HEK293 (cell line): ENCODE results near the gene DOK6.

Experiments used
- CTCF ChIA-PET: fragments of 350-600 bp; formaldehyde crosslinking; extraction: SDS; loops from one replicate; lab custom pipeline; 2021; ENCODE audit warnings: antibody characterized with exemption; lab: Yijun Ruan, JAX
- POLR2A ChIA-PET: fragments of 300-600 bp; formaldehyde crosslinking; extraction: SDS; loops from one replicate; lab custom pipeline; 2020; ENCODE audit warnings: antibody characterized with exemption, inconsistent platforms; lab: Yijun Ruan, JAX
- H3K27ac ChIP-seq: fragments of 200-500 bp; sonication (Bioruptor generic); 2 replicates; pipeline ENCODE4 v1.5.1; 2014; ENCODE audit warnings: low read depth, low read length, control low read depth, inconsistent platforms; ENCODE audit errors: extremely low read depth
- H3K36me3 ChIP-seq, 2 experiments: fragments of 200-500 bp in 1 of 2; sonication (Bioruptor generic) in 1 of 2; 1 replicate in 1 of 2; 2 replicates in 1 of 2; pipeline ENCODE4 v1.5.1; 2014 to 2017; ENCODE audit warnings: inconsistent platforms in 2 of 2, low read length in 2 of 2; ENCODE audit not compliant: control insufficient read depth in 2 of 2, insufficient read depth in 1 of 2
- H3K4me1 ChIP-seq: fragments of 200-500 bp; sonication (Bioruptor generic); 2 replicates; pipeline ENCODE4 v1.5.1; 2014; ENCODE audit warnings: mild to moderate bottlenecking, low read length, inconsistent platforms; ENCODE audit not compliant: control insufficient read depth, insufficient read depth
- H3K4me3 ChIP-seq: 2 replicates; pipeline ENCODE4 v1.5.1; 2011; ENCODE audit warnings: low read depth, mild to moderate bottlenecking, control low read depth, low read length, moderate library complexity
- H3K9me3 ChIP-seq: fragments of 200-500 bp; sonication (Bioruptor generic); 2 replicates; pipeline ENCODE4 v1.5.1; 2014; ENCODE audit warnings: low read depth, low read length, inconsistent platforms; ENCODE audit not compliant: control insufficient read depth, insufficient read depth
- BCL6B ChIP-seq: fragments of 450-650 bp; formaldehyde crosslinking; IDR thresholded peaks from 2 replicates; pipeline ENCODE4 v1.5.1; 2017; ENCODE audit warnings: missing biosample characterization, missing genetic modification characterization
- GLI2 ChIP-seq: fragments of 450-650 bp; formaldehyde crosslinking; IDR thresholded peaks from 2 replicates; pipeline ENCODE4; 2017; ENCODE audit warnings: missing biosample characterization, missing genetic modification characterization, low read depth, borderline replicate concordance
- GLI4 ChIP-seq: fragments of 450-650 bp; formaldehyde crosslinking; IDR thresholded peaks from 2 replicates; pipeline ENCODE4 v1.5.1; 2016; ENCODE audit warnings: missing biosample characterization, missing genetic modification characterization
- KLF16 ChIP-seq: fragments of 450-650 bp; formaldehyde crosslinking; IDR thresholded peaks from 2 replicates; pipeline ENCODE4 v1.5.1; 2017; ENCODE audit warnings: missing biosample characterization, missing genetic modification characterization
- SALL2 ChIP-seq: fragments of 450-650 bp; formaldehyde crosslinking; IDR thresholded peaks from 2 replicates; pipeline ENCODE4 v1.5.0; 2017; ENCODE audit warnings: missing biosample characterization, mild to moderate bottlenecking, missing genetic modification characterization, borderline replicate concordance
- WT1 ChIP-seq: fragments of 450-650 bp; formaldehyde crosslinking; IDR thresholded peaks from 2 replicates; pipeline ENCODE4 v1.5.1; 2016; ENCODE audit warnings: missing biosample characterization, missing genetic modification characterization
- ZBTB17 ChIP-seq: fragments of 450-650 bp; formaldehyde crosslinking; IDR thresholded peaks from 2 replicates; pipeline ENCODE4 v1.5.1; 2016; ENCODE audit warnings: missing biosample characterization, missing genetic modification characterization
- ZBTB20 ChIP-seq: fragments of 450-650 bp; formaldehyde crosslinking; IDR thresholded peaks from 2 replicates; pipeline ENCODE4 v1.5.1; 2016; ENCODE audit warnings: missing biosample characterization, missing genetic modification characterization
- ZBTB21 ChIP-seq: fragments of 450-650 bp; formaldehyde crosslinking; IDR thresholded peaks from 2 replicates; pipeline ENCODE4 v1.5.1; 2017; ENCODE audit warnings: missing biosample characterization, missing genetic modification characterization
- ZEB2 ChIP-seq: fragments of 450-650 bp; formaldehyde crosslinking; IDR thresholded peaks from 2 replicates; pipeline ENCODE4 v1.5.1; 2016; ENCODE audit warnings: missing biosample characterization, missing genetic modification characterization
- ZFHX2 ChIP-seq: fragments of 450-650 bp; formaldehyde crosslinking; conservative IDR thresholded peaks from 2 replicates; pipeline ENCODE4 v1.5.1; 2016; ENCODE audit warnings: missing biosample characterization, missing genetic modification characterization
- ZNF19 ChIP-seq: fragments of 450-650 bp; formaldehyde crosslinking; IDR thresholded peaks from 2 replicates; pipeline ENCODE4; 2016; ENCODE audit warnings: missing biosample characterization, missing genetic modification characterization, low read depth
- ZNF280C ChIP-seq: fragments of 450-650 bp; formaldehyde crosslinking; IDR thresholded peaks from 2 replicates; pipeline ENCODE4 v1.5.1; 2016; ENCODE audit warnings: missing biosample characterization, missing genetic modification characterization
- ZNF335 ChIP-seq: fragments of 450-650 bp; formaldehyde crosslinking; conservative IDR thresholded peaks from 2 replicates; pipeline ENCODE4 v1.5.1; 2016; ENCODE audit warnings: missing biosample characterization, missing genetic modification characterization
- ZNF433 ChIP-seq: fragments of 450-650 bp; formaldehyde crosslinking; IDR thresholded peaks from 2 replicates; pipeline ENCODE4 v1.5.1; 2016; ENCODE audit warnings: missing biosample characterization, missing genetic modification characterization, low read depth
- ZNF548 ChIP-seq: fragments of 450-650 bp; formaldehyde crosslinking; IDR thresholded peaks from 2 replicates; pipeline ENCODE4 v1.5.1; 2016; ENCODE audit warnings: missing biosample characterization, missing genetic modification characterization
- ZSCAN23 ChIP-seq: fragments of 450-650 bp; formaldehyde crosslinking; IDR thresholded peaks from 2 replicates; pipeline ENCODE4 v1.5.1; 2016; ENCODE audit warnings: missing biosample characterization, missing genetic modification characterization
- ZSCAN30 ChIP-seq: fragments of 450-650 bp; IDR thresholded peaks from 2 replicates; pipeline ENCODE4 v1.5.1; 2018; ENCODE audit warnings: missing biosample characterization, mild to moderate bottlenecking, missing genetic modification characterization, moderate library complexity
- TF ChIP-seq, protein P1 (sequence below): fragments of 450-650 bp; formaldehyde crosslinking; IDR thresholded peaks from 2 replicates; pipeline ENCODE4 v1.5.1; 2016; ENCODE audit warnings: missing biosample characterization, missing genetic modification characterization
- TF ChIP-seq, protein P2 (sequence below): fragments of 450-650 bp; formaldehyde crosslinking; IDR thresholded peaks from 2 replicates; pipeline ENCODE4 v1.5.1; 2017; ENCODE audit warnings: missing biosample characterization, missing genetic modification characterization

The DOK6 gene

GRCh38 chr18:69787825-69788547 lies 387.3 kb downstream of the DOK6 start:
- TF ChIP-seq, protein P1, sequence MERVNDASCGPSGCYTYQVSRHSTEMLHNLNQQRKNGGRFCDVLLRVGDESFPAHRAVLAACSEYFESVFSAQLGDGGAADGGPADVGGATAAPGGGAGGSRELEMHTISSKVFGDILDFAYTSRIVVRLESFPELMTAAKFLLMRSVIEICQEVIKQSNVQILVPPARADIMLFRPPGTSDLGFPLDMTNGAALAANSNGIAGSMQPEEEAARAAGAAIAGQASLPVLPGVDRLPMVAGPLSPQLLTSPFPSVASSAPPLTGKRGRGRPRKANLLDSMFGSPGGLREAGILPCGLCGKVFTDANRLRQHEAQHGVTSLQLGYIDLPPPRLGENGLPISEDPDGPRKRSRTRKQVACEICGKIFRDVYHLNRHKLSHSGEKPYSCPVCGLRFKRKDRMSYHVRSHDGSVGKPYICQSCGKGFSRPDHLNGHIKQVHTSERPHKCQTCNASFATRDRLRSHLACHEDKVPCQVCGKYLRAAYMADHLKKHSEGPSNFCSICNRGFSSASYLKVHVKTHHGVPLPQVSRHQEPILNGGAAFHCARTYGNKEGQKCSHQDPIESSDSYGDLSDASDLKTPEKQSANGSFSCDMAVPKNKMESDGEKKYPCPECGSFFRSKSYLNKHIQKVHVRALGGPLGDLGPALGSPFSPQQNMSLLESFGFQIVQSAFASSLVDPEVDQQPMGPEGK = no peak
- TF ChIP-seq ZNF19 (tag by site-specific recombination) (no peak), ZBTB20 (tag by site-specific recombination) (no peak)
- no peaks in the 10 kb centered on the region; the same call in 1 of the 2 replicates for H3K9me3 ChIP-seq
- ChIA-PET POLR2A (interaction anchor here (0.5 kb wide), 1 partner anchor 355 kb away, joined by 3 read pairs; no protein-coding TSS in a partner anchor), CTCF (interaction anchor here (0.7 kb wide), 1 partner anchor 558 kb away, joined by 3 read pairs; no protein-coding TSS in a partner anchor)
- no peaks in the 10 kb centered on the region for H3K36me3 ChIP-seq
- H3K4me3 ChIP-seq = no peak overlapping the region
- no peak overlapping the region for H3K27ac ChIP-seq
- no peaks in the 10 kb centered on the region for H3K4me1 ChIP-seq

DNA sequence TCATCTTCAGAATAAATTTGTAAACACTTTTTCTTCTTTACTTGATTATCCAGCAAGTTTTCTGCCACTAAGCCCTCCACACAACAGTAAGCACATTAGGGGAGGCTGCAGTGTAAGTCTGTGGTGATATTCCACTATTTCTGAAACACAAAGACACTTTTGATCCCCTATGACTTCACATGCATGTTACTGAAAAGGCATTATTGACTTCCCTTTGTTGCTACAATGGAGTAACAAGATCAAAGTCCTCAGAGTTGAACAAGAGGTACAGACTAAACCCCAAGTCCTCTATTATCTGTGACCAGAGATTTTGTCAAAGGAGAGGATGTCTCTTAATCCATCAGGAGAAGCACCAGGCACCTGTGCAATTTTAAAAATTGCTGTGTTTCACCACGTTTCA lies 389.1 kb downstream of the DOK6 start:
- POLR2A ChIA-PET = no interaction called here

GRCh38 chr18:69790649-69791048 lies 390.0 kb downstream of the DOK6 start:
- Histone ChIP-seq H3K36me3 (no peaks in the 10 kb centered on the region), H3K27ac (no peak overlapping the region), H3K4me1 (no peaks in the 10 kb centered on the region), H3K9me3 (no peaks in the 10 kb centered on the region; the same call in 1 of the 2 replicates), H3K4me3 (no peak overlapping the region)
- TF ChIP-seq BCL6B (tag by site-specific recombination) (no peak), KLF16 (tag by site-specific recombination) (no peak), GLI2 (tag by site-specific recombination) (no peak), ZNF335 (tag by site-specific recombination) (no peak), WT1 (tag by site-specific recombination) (no peak)
- CTCF ChIA-PET = interaction anchor here (0.6 kb wide), 1 partner anchor 345 kb away, joined by 3 read pairs; no protein-coding TSS in a partner anchor
- POLR2A ChIA-PET = no interaction called here

More for the DNA sequence above, 389.1 kb downstream of the DOK6 start:
- Histone ChIP-seq H3K27ac (no peak overlapping the region), H3K4me1 (no peaks in the 10 kb centered on the region), H3K4me3 (no peak overlapping the region)
- no peak for TF ChIP-seq ZSCAN30 (tag by site-specific recombination)
- TF ChIP-seq, all 188 proteins: peak for 0
- CTCF ChIA-PET = no interaction called here
- no peaks in the 10 kb centered on the region for H3K36me3 ChIP-seq
- H3K9me3 ChIP-seq = no peaks in the 10 kb centered on the region; the same call in 1 of the 2 replicates

GRCh38 chr18:69795791-69796190 lies 395.1 kb downstream of the DOK6 start:
- Histone ChIP-seq H3K4me3 (no peak overlapping the region), H3K4me1 (no peaks in the 10 kb centered on the region), H3K27ac (no peak overlapping the region), H3K9me3 (no peaks in the 10 kb centered on the region; the same call in 1 of the 2 replicates), H3K36me3 (no peaks in the 10 kb centered on the region)
- ChIA-PET POLR2A (no interaction called here), CTCF (interaction anchor here (0.6 kb wide), 1 partner anchor 312 kb away, joined by 3 read pairs; no protein-coding TSS in a partner anchor)
- TF ChIP-seq ZSCAN23 (tag by site-specific recombination) = no peak
- TF ChIP-seq, protein P2, sequence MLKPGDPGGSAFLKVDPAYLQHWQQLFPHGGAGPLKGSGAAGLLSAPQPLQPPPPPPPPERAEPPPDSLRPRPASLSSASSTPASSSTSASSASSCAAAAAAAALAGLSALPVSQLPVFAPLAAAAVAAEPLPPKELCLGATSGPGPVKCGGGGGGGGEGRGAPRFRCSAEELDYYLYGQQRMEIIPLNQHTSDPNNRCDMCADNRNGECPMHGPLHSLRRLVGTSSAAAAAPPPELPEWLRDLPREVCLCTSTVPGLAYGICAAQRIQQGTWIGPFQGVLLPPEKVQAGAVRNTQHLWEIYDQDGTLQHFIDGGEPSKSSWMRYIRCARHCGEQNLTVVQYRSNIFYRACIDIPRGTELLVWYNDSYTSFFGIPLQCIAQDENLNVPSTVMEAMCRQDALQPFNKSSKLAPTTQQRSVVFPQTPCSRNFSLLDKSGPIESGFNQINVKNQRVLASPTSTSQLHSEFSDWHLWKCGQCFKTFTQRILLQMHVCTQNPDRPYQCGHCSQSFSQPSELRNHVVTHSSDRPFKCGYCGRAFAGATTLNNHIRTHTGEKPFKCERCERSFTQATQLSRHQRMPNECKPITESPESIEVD (tag by site-specific recombination) = no peak
- TF ChIP-seq SALL2 (tag by site-specific recombination) = no peak
- no peak for TF ChIP-seq ZNF433 (tag by site-specific recombination)
- TF ChIP-seq ZNF280C = no peak
- TF ChIP-seq ZBTB17 (tag by site-specific recombination) = no peak
- TF ChIP-seq ZNF548 (tag by site-specific recombination) = no peak
- TF ChIP-seq GLI4 (tag by site-specific recombination) = no peak
- TF ChIP-seq ZBTB21 (tag by site-specific recombination) = no peak
- no peak for TF ChIP-seq ZEB2 (tag by site-specific recombination)
- TF ChIP-seq ZFHX2 (tag by site-specific recombination) = no peak
